Breast epithelium (tissue), 3 donors: Measurements from ENCODE around the gene PIGT.

Experiments
- POLR2AphosphoS5 ChIP-seq, 3 donors: sonication (generic); formaldehyde crosslinking; IDR thresholded peaks; one replicate each; pipeline ENCODE4 v1.6.1; 2017; ENCODE audit warnings: antibody characterized with exemption in 3 of 3
- TF ChIP-seq, protein P1 (sequence below), 3 donors: fragments of 450-650 bp; IDR thresholded peaks; one replicate each; pipeline ENCODE4 v1.5.1; 2016 to 2017; ENCODE audit warnings: antibody characterized with exemption in 3 of 3, mild to moderate bottlenecking in 3 of 3, moderate library complexity in 3 of 3

GRCh38 chr20:45402946-45403345 is 13.0 kb upstream of the PIGT start:
- TF ChIP-seq, protein P1, sequence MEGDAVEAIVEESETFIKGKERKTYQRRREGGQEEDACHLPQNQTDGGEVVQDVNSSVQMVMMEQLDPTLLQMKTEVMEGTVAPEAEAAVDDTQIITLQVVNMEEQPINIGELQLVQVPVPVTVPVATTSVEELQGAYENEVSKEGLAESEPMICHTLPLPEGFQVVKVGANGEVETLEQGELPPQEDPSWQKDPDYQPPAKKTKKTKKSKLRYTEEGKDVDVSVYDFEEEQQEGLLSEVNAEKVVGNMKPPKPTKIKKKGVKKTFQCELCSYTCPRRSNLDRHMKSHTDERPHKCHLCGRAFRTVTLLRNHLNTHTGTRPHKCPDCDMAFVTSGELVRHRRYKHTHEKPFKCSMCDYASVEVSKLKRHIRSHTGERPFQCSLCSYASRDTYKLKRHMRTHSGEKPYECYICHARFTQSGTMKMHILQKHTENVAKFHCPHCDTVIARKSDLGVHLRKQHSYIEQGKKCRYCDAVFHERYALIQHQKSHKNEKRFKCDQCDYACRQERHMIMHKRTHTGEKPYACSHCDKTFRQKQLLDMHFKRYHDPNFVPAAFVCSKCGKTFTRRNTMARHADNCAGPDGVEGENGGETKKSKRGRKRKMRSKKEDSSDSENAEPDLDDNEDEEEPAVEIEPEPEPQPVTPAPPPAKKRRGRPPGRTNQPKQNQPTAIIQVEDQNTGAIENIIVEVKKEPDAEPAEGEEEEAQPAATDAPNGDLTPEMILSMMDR (IDR thresholded peaks at IDR 0.05), result no peak
- TF ChIP-seq POLR2AphosphoS5 (IDR thresholded peaks at IDR 0.05), result no peak
